Duodenal mucosa (tissue), 2 donors: ENCODE data around the gene RHBDL1.
A peak's percentile ranks its signal among the peaks of the same experiment; 100 is the strongest.

ENCODE experiments used
- H3K27ac ChIP-seq: one replicate; pipeline ENCODE4 v1.7.0; 2013; ENCODE audit warnings: low read depth, low read length
- H3K27me3 ChIP-seq, 2 donors: one replicate each; pipeline ENCODE4 v1.7.0; 2013; ENCODE audit warnings: low read length in 2 of 2, control low read depth in 1 of 2; ENCODE audit not compliant: insufficient read depth in 2 of 2, control insufficient read depth in 1 of 2
- H3K36me3 ChIP-seq, 2 donors: one replicate each; pipeline ENCODE4 v1.7.0; 2013; ENCODE audit warnings: low read length in 2 of 2, control low read depth in 1 of 2; ENCODE audit not compliant: insufficient read depth in 2 of 2, control insufficient read depth in 1 of 2
- H3K4me1 ChIP-seq, 2 donors: one replicate each; pipeline ENCODE4 v1.7.0; 2013; ENCODE audit warnings: low read length in 2 of 2, control low read depth in 1 of 2; ENCODE audit not compliant: insufficient read depth in 2 of 2, control insufficient read depth in 1 of 2
- H3K4me3 ChIP-seq, 2 donors: one replicate each; pipeline ENCODE4 v1.7.0; 2013; ENCODE audit warnings: low read length in 2 of 2, low read depth in 1 of 2
- H3K9ac ChIP-seq, 2 donors: one replicate each; pipeline ENCODE4 v1.7.0; 2013; ENCODE audit warnings: low read length in 2 of 2, low read depth in 1 of 2
- H3K9me3 ChIP-seq, 2 donors: one replicate each; pipeline ENCODE4 v1.7.0; 2013; ENCODE audit warnings: low read length in 2 of 2, control low read depth in 1 of 2; ENCODE audit not compliant: control insufficient read depth in 1 of 2

The RHBDL1 gene

GRCh38 chr16:714079-714478, 38.6 kb downstream of the RHBDL1 start:
- H3K27me3 ChIP-seq: peaks cover 36 to 48% of the 10 kb centered on the region in 2 donors
- H3K9me3 ChIP-seq: no peaks in the 10 kb centered on the region
- H3K4me3 ChIP-seq: no peak overlapping the region
- peaks cover 16 to 24% of the 10 kb centered on the region in 2 donors for H3K4me1 ChIP-seq
- H3K9ac ChIP-seq: no peak overlapping the region
- H3K36me3 ChIP-seq: no peaks in the 10 kb centered on the region
- H3K27ac ChIP-seq: no peak overlapping the region

GRCh38 chr16:714558-715476, 39.3 kb downstream of the RHBDL1 start, which contains the start of gene METRN:
METRN (plus strand) TSS chr16:715118; CDS start chr16:715290, 172 bp downstream.
- Histone ChIP-seq H3K9ac (no peak within 1 kb of the TSS), H3K4me1 (peaks cover 21 to 30% of the 10 kb centered on the region in 2 donors), H3K27ac (no peak within 1 kb of the TSS)

GRCh38 chr16:715477-716199, 40.2 kb downstream of the RHBDL1 start:
- Histone ChIP-seq H3K36me3 (no peaks in the 10 kb centered on the region), H3K4me3 (peak overlapping the region; percentile 47 to 55), H3K9me3 (no peaks in the 10 kb centered on the region), H3K27ac (no peak overlapping the region), H3K4me1 (peaks cover 27 to 38% of the 10 kb centered on the region in 2 donors), H3K9ac (no peak overlapping the region), H3K27me3 (peaks cover 22 to 33% of the 10 kb centered on the region in 2 donors)

More at GRCh38 chr16:714558-715476, 39.3 kb downstream of the RHBDL1 start, which contains the start of gene METRN:
- H3K36me3 ChIP-seq: no peaks in the 10 kb centered on the region
- H3K9me3 ChIP-seq: no peaks in the 10 kb centered on the region
- H3K27me3 ChIP-seq: peaks cover 30 to 41% of the 10 kb centered on the region in 2 donors
- H3K4me3 ChIP-seq: peak within 1 kb of the TSS; percentile 47 to 55

- H3K27me3 ChIP-seq: peaks cover 17 to 27% of the 10 kb centered on the region in 2 donors
- H3K4me3 ChIP-seq: peak overlapping the region in 1 of 2 donors; percentile 43
- H3K27ac ChIP-seq: no peak overlapping the region
- no peak overlapping the region for H3K9ac ChIP-seq
- no peaks in the 10 kb centered on the region for H3K9me3 ChIP-seq
- peaks cover 27 to 39% of the 10 kb centered on the region in 2 donors for H3K4me1 ChIP-seq
- H3K36me3 ChIP-seq: no peaks in the 10 kb centered on the region
Observed at GRCh38 chr16:716200-716568, 40.7 kb downstream of the RHBDL1 start.

- H3K27ac ChIP-seq: no peak overlapping the region
- peaks cover 12 to 25% of the 10 kb centered on the region in 2 donors for H3K27me3 ChIP-seq
- H3K9ac ChIP-seq: no peak overlapping the region
- H3K4me1 ChIP-seq: peaks cover 27 to 42% of the 10 kb centered on the region in 2 donors
- no peaks in the 10 kb centered on the region for H3K36me3 ChIP-seq
- H3K4me3 ChIP-seq: no peak overlapping the region
- H3K9me3 ChIP-seq: no peaks in the 10 kb centered on the region
Observed at GRCh38 chr16:716768-717325, 41.4 kb downstream of the RHBDL1 start.

GRCh38 chr16:717450-718245, 42.2 kb downstream of the RHBDL1 start:
- no peak overlapping the region for H3K27ac ChIP-seq
- no peak overlapping the region for H3K4me3 ChIP-seq
- peaks cover 27 to 45% of the 10 kb centered on the region in 2 donors for H3K4me1 ChIP-seq

GRCh38 chr16:718389-718788, 42.9 kb downstream of the RHBDL1 start:
- H3K9ac ChIP-seq: no peak overlapping the region
- no peaks in the 10 kb centered on the region for H3K36me3 ChIP-seq
- H3K9me3 ChIP-seq: no peaks in the 10 kb centered on the region
- H3K4me1 ChIP-seq: peaks cover 27 to 45% of the 10 kb centered on the region in 2 donors
- H3K27ac ChIP-seq: no peak overlapping the region
- peaks cover 12 to 25% of the 10 kb centered on the region in 2 donors for H3K27me3 ChIP-seq
- H3K4me3 ChIP-seq: no peak overlapping the region

More at GRCh38 chr16:717450-718245, 42.2 kb downstream of the RHBDL1 start:
- H3K27me3 ChIP-seq: peaks cover 12 to 25% of the 10 kb centered on the region in 2 donors
- H3K9me3 ChIP-seq: no peaks in the 10 kb centered on the region
- no peaks in the 10 kb centered on the region for H3K36me3 ChIP-seq
- H3K9ac ChIP-seq: no peak overlapping the region

- Histone ChIP-seq H3K4me1 (peaks cover 27 to 45% of the 10 kb centered on the region in 2 donors), H3K9ac (no peak overlapping the region), H3K4me3 (peak overlapping the region; percentile 7 to 25), H3K27me3 (peaks cover 12 to 24% of the 10 kb centered on the region in 2 donors), H3K9me3 (no peaks in the 10 kb centered on the region), H3K36me3 (no peaks in the 10 kb centered on the region), H3K27ac (no peak overlapping the region)
Observed at GRCh38 chr16:718922-719321, 43.5 kb downstream of the RHBDL1 start.

- Histone ChIP-seq H3K4me1 (peaks cover 27 to 41% of the 10 kb centered on the region in 2 donors), H3K36me3 (no peaks in the 10 kb centered on the region), H3K4me3 (peak overlapping the region; percentile 76 to 77), H3K27me3 (peaks cover 12 to 22% of the 10 kb centered on the region in 2 donors), H3K9ac (peak overlapping the region; percentile 63 to 77), H3K9me3 (no peaks in the 10 kb centered on the region), H3K27ac (no peak overlapping the region)
Observed at GRCh38 chr16:719815-720446, 44.5 kb downstream of the RHBDL1 start.
